ENCODE data around the gene TCF4.

TCF4 gene

GRCh38 chr18:55253814-55254213 is 334.2 kb downstream of the TCF4 start:
- Histone ChIP-seq H3K79me2 (ENCODE audit: insufficient read depth, low read length) (no peaks in the 10 kb centered on the region), H3K4me2 (ENCODE audit: low read depth, low read length, poor library complexity, severe bottlenecking) (no peak overlapping the region), H3K36me3 (ENCODE audit: insufficient read depth, low read length) (peaks cover 13% of the 10 kb centered on the region; the same call in 1 of the 2 replicates), H4K20me1 (ENCODE audit: insufficient read depth, low read length, poor library complexity, severe bottlenecking) (no peaks in the 10 kb centered on the region), H3K4me3 (ENCODE audit: low read length, poor library complexity, severe bottlenecking) (no peak overlapping the region), H3K9me2 (replicated peaks; ENCODE audit: low read depth, low read length) (no peaks in the 10 kb centered on the region), H3K9ac (ENCODE audit: low read depth, low read length, poor library complexity, severe bottlenecking) (no peak overlapping the region), H2AFZ (ENCODE audit: low read length) (no peak overlapping the region), H3K9me3 (ENCODE audit: insufficient read depth, low read depth, low read length) (no peaks in the 10 kb centered on the region), H3K27me3 (ENCODE audit: insufficient read depth, low read length, poor library complexity, severe bottlenecking) (no peaks in the 10 kb centered on the region), H3K4me1 (ENCODE audit: insufficient read depth, low read length, poor library complexity, severe bottlenecking) (no peaks in the 10 kb centered on the region), H3F3A (ENCODE audit: low read depth) (no peaks in the 10 kb centered on the region)
- TF ChIP-seq EZH2phosphoT487 (IDR thresholded peaks at IDR 0.05; ENCODE audit: borderline replicate concordance) (no peak), CTCF (conservative IDR thresholded peaks at IDR 0.05; ENCODE audit: low read length) (no peak)

GRCh38 chr18:55252901-55253300 is 335.1 kb downstream of the TCF4 start:
- H3K9me3 ChIP-seq (ENCODE audit: insufficient read depth, low read depth, low read length): no peaks in the 10 kb centered on the region
- H3K36me3 ChIP-seq (ENCODE audit: insufficient read depth, low read length): peaks cover 13% of the 10 kb centered on the region; the same call in 1 of the 2 replicates
- H3K9me2 ChIP-seq (replicated peaks; ENCODE audit: low read depth, low read length): no peaks in the 10 kb centered on the region
- no peak overlapping the region for H3K9ac ChIP-seq (ENCODE audit: low read depth, low read length, poor library complexity, severe bottlenecking)
- no peak overlapping the region for H3K4me3 ChIP-seq (ENCODE audit: low read length, poor library complexity, severe bottlenecking)
- H3F3A ChIP-seq (ENCODE audit: low read depth): no peaks in the 10 kb centered on the region
- H2AFZ ChIP-seq (ENCODE audit: low read length): no peak overlapping the region
- H3K79me2 ChIP-seq (ENCODE audit: insufficient read depth, low read length): no peaks in the 10 kb centered on the region
- no peak for TF ChIP-seq EZH2phosphoT487 (IDR thresholded peaks at IDR 0.05; ENCODE audit: borderline replicate concordance)
- TF ChIP-seq CTCF (conservative IDR thresholded peaks at IDR 0.05; ENCODE audit: low read length): no peak
- H3K4me2 ChIP-seq (ENCODE audit: low read depth, low read length, poor library complexity, severe bottlenecking): no peak overlapping the region
- H3K27me3 ChIP-seq (ENCODE audit: insufficient read depth, low read length, poor library complexity, severe bottlenecking): no peaks in the 10 kb centered on the region
- H4K20me1 ChIP-seq (ENCODE audit: insufficient read depth, low read length, poor library complexity, severe bottlenecking): no peaks in the 10 kb centered on the region
- peaks cover 7% of the 10 kb centered on the region for H3K4me1 ChIP-seq (ENCODE audit: insufficient read depth, low read length, poor library complexity, severe bottlenecking)

GRCh38 chr18:55252053-55252675 is 335.8 kb downstream of the TCF4 start:
- H3K27me3 ChIP-seq (ENCODE audit: insufficient read depth, low read length, poor library complexity, severe bottlenecking): no peaks in the 10 kb centered on the region
- peaks cover 13% of the 10 kb centered on the region; the same call in 1 of the 2 replicates for H3K36me3 ChIP-seq (ENCODE audit: insufficient read depth, low read length)
- H3K9ac ChIP-seq (ENCODE audit: low read depth, low read length, poor library complexity, severe bottlenecking): no peak overlapping the region
- no peak overlapping the region for H3K4me2 ChIP-seq (ENCODE audit: low read depth, low read length, poor library complexity, severe bottlenecking)
- peaks cover 14% of the 10 kb centered on the region for H3K4me1 ChIP-seq (ENCODE audit: insufficient read depth, low read length, poor library complexity, severe bottlenecking)
- no peaks in the 10 kb centered on the region for H3K79me2 ChIP-seq (ENCODE audit: insufficient read depth, low read length)
- H3K4me3 ChIP-seq (ENCODE audit: low read length, poor library complexity, severe bottlenecking): no peak overlapping the region
- TF ChIP-seq EZH2phosphoT487 (IDR thresholded peaks at IDR 0.05; ENCODE audit: borderline replicate concordance) (no peak), CTCF (conservative IDR thresholded peaks at IDR 0.05; ENCODE audit: low read length) (no peak)
- H3K9me3 ChIP-seq (ENCODE audit: insufficient read depth, low read depth, low read length): no peaks in the 10 kb centered on the region
- H3F3A ChIP-seq (ENCODE audit: low read depth): no peaks in the 10 kb centered on the region
- no peaks in the 10 kb centered on the region for H4K20me1 ChIP-seq (ENCODE audit: insufficient read depth, low read length, poor library complexity, severe bottlenecking)
- H2AFZ ChIP-seq (ENCODE audit: low read length): no peak overlapping the region
- no peaks in the 10 kb centered on the region for H3K9me2 ChIP-seq (replicated peaks; ENCODE audit: low read depth, low read length)

Data from Loucy (cell line).